Measurements from ENCODE around the gene BTBD18. TPM values are rescaled to one million over a fixed set of nuclear protein-coding genes. Genes with fewer than 3 reads are reported as not detected.
A peak's percentile ranks its signal among the peaks of the same experiment; 100 is the strongest.

BTBD18 gene
- total and polyA plus RNA-seq, 10 of the 15 experiments (the other 5 are each of a cell fraction or from before 2014, with no cell fraction given), result 0.05 to 0.58 (median 0.19) TPM; not detected in 6

DNA sequence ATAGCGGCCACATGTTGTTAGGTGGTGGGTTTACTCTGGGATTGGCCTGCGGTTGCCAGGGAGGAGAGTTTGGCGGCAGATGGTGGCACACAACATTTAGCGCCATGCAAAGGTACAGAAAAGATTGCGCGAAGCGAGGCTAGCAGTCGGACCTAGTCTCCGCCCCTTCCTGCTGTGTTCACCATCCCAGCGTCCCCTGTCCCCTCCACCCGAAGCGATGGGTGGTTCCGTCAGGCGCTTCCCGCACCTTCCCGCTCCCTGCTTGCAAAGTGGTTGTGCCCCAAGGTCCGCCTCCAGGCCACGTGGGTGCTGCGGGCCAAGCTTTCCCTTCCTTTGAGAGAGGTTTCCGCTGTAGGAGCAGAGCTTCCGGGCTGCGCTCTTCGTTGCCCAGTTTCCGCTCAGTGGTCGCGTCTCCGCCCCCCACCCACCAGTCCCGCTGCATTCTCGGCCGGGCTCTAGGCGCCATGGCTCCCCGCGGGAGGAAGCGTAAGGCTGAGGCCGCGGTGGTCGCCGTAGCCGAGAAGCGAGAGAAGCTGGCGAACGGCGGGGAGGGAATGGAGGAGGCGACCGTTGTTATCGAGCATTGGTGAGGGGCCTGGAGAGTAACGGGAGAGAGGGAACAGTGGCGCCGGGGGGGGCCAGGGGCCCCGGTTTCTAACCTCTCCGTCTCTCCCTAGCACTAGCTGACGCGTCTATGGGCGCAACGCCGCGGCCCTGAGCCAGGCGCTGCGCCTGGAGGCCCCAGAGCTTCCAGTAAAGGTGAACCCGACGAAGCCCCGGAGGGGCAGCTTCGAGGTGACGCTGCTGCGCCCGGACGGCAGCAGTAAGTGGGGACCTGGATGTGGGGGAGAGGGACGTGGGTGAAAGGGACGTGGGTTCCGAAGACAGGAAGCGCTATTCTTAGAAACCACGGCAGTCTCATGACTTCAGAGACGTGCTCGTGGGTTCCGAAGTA, 10.2 kb downstream of the BTBD18 start, which contains the start of gene SELENOH (continued):
- peak in 1 of 2 experiments; percentile 51; a peak in 1 of 4 replicates for TF ChIP-seq EP300 (IDR thresholded peaks at IDR 0.05; ENCODE audit: borderline replicate concordance in 1 of 2, control insufficient read depth in 1 of 2, low read depth in 2 of 2, low read length in 2 of 2)
- no peak for TF ChIP-seq SUPT20H (IDR thresholded peaks at IDR 0.05; ENCODE audit: borderline replicate concordance, control insufficient read depth, low read depth, low read length)
- TF ChIP-seq NR2F1 (conservative IDR thresholded peaks at IDR 0.05), result peak; percentile 77
- TF ChIP-seq KLF5 (IDR thresholded peaks at IDR 0.05; ENCODE audit: partially characterized antibody), result peak; percentile 96
- TF ChIP-seq, protein P1, sequence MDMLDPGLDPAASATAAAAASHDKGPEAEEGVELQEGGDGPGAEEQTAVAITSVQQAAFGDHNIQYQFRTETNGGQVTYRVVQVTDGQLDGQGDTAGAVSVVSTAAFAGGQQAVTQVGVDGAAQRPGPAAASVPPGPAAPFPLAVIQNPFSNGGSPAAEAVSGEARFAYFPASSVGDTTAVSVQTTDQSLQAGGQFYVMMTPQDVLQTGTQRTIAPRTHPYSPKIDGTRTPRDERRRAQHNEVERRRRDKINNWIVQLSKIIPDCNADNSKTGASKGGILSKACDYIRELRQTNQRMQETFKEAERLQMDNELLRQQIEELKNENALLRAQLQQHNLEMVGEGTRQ (IDR thresholded peaks at IDR 0.05; ENCODE audit: borderline replicate concordance, low read depth, low read length), result peak; percentile 76
- TF ChIP-seq, protein P2, sequence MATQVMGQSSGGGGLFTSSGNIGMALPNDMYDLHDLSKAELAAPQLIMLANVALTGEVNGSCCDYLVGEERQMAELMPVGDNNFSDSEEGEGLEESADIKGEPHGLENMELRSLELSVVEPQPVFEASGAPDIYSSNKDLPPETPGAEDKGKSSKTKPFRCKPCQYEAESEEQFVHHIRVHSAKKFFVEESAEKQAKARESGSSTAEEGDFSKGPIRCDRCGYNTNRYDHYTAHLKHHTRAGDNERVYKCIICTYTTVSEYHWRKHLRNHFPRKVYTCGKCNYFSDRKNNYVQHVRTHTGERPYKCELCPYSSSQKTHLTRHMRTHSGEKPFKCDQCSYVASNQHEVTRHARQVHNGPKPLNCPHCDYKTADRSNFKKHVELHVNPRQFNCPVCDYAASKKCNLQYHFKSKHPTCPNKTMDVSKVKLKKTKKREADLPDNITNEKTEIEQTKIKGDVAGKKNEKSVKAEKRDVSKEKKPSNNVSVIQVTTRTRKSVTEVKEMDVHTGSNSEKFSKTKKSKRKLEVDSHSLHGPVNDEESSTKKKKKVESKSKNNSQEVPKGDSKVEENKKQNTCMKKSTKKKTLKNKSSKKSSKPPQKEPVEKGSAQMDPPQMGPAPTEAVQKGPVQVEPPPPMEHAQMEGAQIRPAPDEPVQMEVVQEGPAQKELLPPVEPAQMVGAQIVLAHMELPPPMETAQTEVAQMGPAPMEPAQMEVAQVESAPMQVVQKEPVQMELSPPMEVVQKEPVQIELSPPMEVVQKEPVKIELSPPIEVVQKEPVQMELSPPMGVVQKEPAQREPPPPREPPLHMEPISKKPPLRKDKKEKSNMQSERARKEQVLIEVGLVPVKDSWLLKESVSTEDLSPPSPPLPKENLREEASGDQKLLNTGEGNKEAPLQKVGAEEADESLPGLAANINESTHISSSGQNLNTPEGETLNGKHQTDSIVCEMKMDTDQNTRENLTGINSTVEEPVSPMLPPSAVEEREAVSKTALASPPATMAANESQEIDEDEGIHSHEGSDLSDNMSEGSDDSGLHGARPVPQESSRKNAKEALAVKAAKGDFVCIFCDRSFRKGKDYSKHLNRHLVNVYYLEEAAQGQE (IDR thresholded peaks at IDR 0.05; ENCODE audit: low read depth, low read length), result peak; percentile 51
- TF ChIP-seq TARDBP (IDR thresholded peaks at IDR 0.05; ENCODE audit: borderline replicate concordance), result 0 out of 2 replicates have a peak, but pooled peaks have one; percentile 76
- TF ChIP-seq ASH2L (IDR thresholded peaks at IDR 0.05; ENCODE audit: borderline replicate concordance, low read depth), result no peak
- peak; percentile 30; the same call in 1 of the 2 replicates for TF ChIP-seq MTA3 (IDR thresholded peaks at IDR 0.05; ENCODE audit: borderline replicate concordance, low read length)
- TF ChIP-seq TCF3 (IDR thresholded peaks at IDR 0.05; ENCODE audit: borderline replicate concordance, insufficient read depth, low read depth, low read length), result peak; percentile 81
- peak; percentile 63; the same call in 1 of the 2 replicates for TF ChIP-seq PAX5 (IDR thresholded peaks at IDR 0.05; ENCODE audit: borderline replicate concordance, low read depth, low read length)
- peak; percentile 82 for TF ChIP-seq NR2C1 (IDR thresholded peaks at IDR 0.05)
- peak; percentile 97; the same call in 1 of the 2 replicates for TF ChIP-seq RB1 (IDR thresholded peaks at IDR 0.05; ENCODE audit: borderline replicate concordance)
- TF ChIP-seq HDGF (IDR thresholded peaks at IDR 0.05), result peak; percentile 95; the same call in 1 of the 2 replicates
- no peak for TF ChIP-seq YBX1 (IDR thresholded peaks at IDR 0.05)
- no peak for TF ChIP-seq KAT2A (conservative IDR thresholded peaks at IDR 0.05; ENCODE audit: control insufficient read depth, low read depth, low read length)
- TF ChIP-seq TAF1 (IDR thresholded peaks at IDR 0.05; ENCODE audit: borderline replicate concordance, low read depth, low read length), result peak; percentile 82
- no peak for TF ChIP-seq NFYB (IDR thresholded peaks at IDR 0.05; ENCODE audit: insufficient read depth, low read depth, low read length)
- TF ChIP-seq, protein P3, sequence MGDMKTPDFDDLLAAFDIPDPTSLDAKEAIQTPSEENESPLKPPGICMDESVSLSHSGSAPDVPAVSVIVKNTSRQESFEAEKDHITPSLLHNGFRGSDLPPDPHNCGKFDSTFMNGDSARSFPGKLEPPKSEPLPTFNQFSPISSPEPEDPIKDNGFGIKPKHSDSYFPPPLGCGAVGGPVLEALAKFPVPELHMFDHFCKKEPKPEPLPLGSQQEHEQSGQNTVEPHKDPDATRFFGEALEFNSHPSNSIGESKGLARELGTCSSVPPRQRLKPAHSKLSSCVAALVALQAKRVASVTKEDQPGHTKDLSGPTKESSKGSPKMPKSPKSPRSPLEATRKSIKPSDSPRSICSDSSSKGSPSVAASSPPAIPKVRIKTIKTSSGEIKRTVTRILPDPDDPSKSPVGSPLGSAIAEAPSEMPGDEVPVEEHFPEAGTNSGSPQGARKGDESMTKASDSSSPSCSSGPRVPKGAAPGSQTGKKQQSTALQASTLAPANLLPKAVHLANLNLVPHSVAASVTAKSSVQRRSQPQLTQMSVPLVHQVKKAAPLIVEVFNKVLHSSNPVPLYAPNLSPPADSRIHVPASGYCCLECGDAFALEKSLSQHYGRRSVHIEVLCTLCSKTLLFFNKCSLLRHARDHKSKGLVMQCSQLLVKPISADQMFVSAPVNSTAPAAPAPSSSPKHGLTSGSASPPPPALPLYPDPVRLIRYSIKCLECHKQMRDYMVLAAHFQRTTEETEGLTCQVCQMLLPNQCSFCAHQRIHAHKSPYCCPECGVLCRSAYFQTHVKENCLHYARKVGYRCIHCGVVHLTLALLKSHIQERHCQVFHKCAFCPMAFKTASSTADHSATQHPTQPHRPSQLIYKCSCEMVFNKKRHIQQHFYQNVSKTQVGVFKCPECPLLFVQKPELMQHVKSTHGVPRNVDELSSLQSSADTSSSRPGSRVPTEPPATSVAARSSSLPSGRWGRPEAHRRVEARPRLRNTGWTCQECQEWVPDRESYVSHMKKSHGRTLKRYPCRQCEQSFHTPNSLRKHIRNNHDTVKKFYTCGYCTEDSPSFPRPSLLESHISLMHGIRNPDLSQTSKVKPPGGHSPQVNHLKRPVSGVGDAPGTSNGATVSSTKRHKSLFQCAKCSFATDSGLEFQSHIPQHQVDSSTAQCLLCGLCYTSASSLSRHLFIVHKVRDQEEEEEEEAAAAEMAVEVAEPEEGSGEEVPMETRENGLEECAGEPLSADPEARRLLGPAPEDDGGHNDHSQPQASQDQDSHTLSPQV (IDR thresholded peaks at IDR 0.05), result peak; percentile 30; the same call in 1 of the 2 replicates
